ENCODE measurements around the gene ALPP.
"Not testable (repeated sequence)": the region's sequence is repeated elsewhere in the genome, so short reads cannot be mapped to it uniquely, and the experiment has no call there.

DNA sequence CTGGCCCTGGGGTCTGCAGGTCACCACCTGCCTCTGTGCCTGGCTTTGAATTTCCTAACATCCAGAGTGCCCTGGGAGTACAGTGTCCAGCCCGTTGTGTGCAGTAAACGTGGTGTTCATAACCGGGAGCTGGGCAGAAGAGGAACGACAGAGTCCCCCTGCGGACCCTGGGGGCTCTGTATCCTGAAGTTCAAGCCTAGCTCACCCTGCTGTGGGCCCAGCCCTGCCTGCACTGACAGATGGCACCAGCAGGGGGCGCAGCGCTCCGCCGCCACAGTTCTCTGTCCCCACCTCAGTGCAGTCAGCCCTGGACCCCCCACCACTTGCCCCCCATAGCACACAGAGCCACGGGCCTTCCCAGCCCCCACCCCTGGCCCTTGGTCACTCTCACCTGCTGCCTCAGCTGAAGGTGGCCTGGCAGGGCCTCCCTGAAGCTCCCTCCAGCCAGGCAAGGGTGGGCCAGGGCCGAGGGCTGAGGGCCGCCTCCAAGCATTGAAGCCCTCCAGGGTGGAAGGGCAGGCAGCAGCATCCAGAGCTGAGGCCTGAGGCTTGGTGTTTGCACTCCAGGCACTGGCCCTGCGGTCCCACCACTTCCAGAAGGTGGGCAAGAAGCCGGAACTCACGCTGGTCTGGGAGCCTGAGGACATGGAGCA lies 43.2 kb upstream of the ALPP start:
- not testable (repeated sequence) for TF ChIP-seq POLR2A, POLR2AphosphoS5 (IDR thresholded peaks at IDR 0.05; ENCODE audit: low read depth, low read length)

Data from GM12891 (cell line).